HepG2 (cell line): ENCODE measurements around the gene SDR42E2. TPM values are rescaled to one million over a fixed set of nuclear protein-coding genes. Genes with fewer than 3 reads are reported as not detected.

Experiments
- ARID3A ChIP-seq: IDR thresholded peaks from 2 replicates; pipeline ENCODE4 v1.6.1; 2012; ENCODE audit warnings: low read depth, low read length, improper control_type of control experiment
- FOXP4 ChIP-seq: sonication (generic); formaldehyde crosslinking; IDR thresholded peaks from 2 replicates; pipeline ENCODE4 v1.4.0; 2020; ENCODE audit warnings: missing genetic modification reagents
- KMT2A ChIP-seq: sonication (generic); formaldehyde crosslinking; IDR thresholded peaks from 2 replicates; pipeline ENCODE4 v1.4.0; 2020; ENCODE audit warnings: missing genetic modification reagents
- LRRFIP1 ChIP-seq: sonication (generic); formaldehyde crosslinking; conservative IDR thresholded peaks from 2 replicates; pipeline ENCODE4 v1.4.0; 2020; ENCODE audit warnings: missing genetic modification reagents
- MAFG ChIP-seq: sonication (generic); formaldehyde crosslinking; IDR thresholded peaks from 2 replicates; pipeline ENCODE4 v1.5.1; 2020; ENCODE audit warnings: mild to moderate bottlenecking, missing genetic modification reagents
- MLXIP ChIP-seq: sonication (generic); formaldehyde crosslinking; IDR thresholded peaks from 2 replicates; pipeline ENCODE4 v1.9.0; 2021; ENCODE audit warnings: missing genetic modification reagents, borderline replicate concordance
- MNT ChIP-seq: fragments of 450-650 bp; IDR thresholded peaks from 2 replicates; pipeline ENCODE4 v1.6.1; 2016
- PTBP1 ChIP-seq: fragments of 200-400 bp; formaldehyde crosslinking; IDR thresholded peaks from 2 replicates; pipeline ENCODE4 v1.6.1; 2018; ENCODE audit warnings: low read length, low read depth; ENCODE audit not compliant: poor library complexity, severe bottlenecking
- SRSF1 ChIP-seq: fragments of 200-400 bp; formaldehyde crosslinking; optimal IDR thresholded peaks from 2 replicates; pipeline ENCODE3; 2017; ENCODE audit warnings: mild to moderate bottlenecking, low read depth, low read length, moderate library complexity
- THAP8 ChIP-seq: sonication (generic); formaldehyde crosslinking; IDR thresholded peaks from 2 replicates; pipeline ENCODE4 v1.5.1; 2020; ENCODE audit warnings: missing genetic modification reagents, mild to moderate bottlenecking, borderline replicate concordance
- TRIM24 ChIP-seq: sonication (generic); formaldehyde crosslinking; IDR thresholded peaks from 2 replicates; pipeline ENCODE4 v1.8.0; 2022; ENCODE audit warnings: mild to moderate bottlenecking, missing genetic modification reagents
- ZBTB3 ChIP-seq: sonication (generic); formaldehyde crosslinking; IDR thresholded peaks from 2 replicates; pipeline ENCODE4 v1.4.0; 2020; ENCODE audit warnings: low read depth, mild to moderate bottlenecking, moderate library complexity, missing genetic modification reagents, borderline replicate concordance
- ZKSCAN5 ChIP-seq: sonication (generic); formaldehyde crosslinking; IDR thresholded peaks from 2 replicates; pipeline ENCODE4 v1.5.1; 2020; ENCODE audit warnings: mild to moderate bottlenecking, missing genetic modification reagents
- ZNF282 ChIP-seq: fragments of 450-650 bp; IDR thresholded peaks from 2 replicates; pipeline ENCODE4 v1.6.1; 2018; ENCODE audit not compliant: partially characterized antibody
- ZNF530 ChIP-seq: sonication (generic); formaldehyde crosslinking; IDR thresholded peaks from 2 replicates; pipeline ENCODE4 v1.5.0; 2020; ENCODE audit warnings: low read depth, mild to moderate bottlenecking, missing genetic modification reagents
- ZNF670 ChIP-seq: sonication (generic); formaldehyde crosslinking; IDR thresholded peaks from 2 replicates; pipeline ENCODE4 v1.8.0; 2022; ENCODE audit warnings: mild to moderate bottlenecking, missing genetic modification reagents, borderline replicate concordance
- polyA plus RNA-seq, 8 experiments: library from polyadenylated mRNA; depleted of rRNA in 3 of 8; stranded (reverse) in 7 of 8; unstranded in 1 of 8; fragments of >200 nt; fragmentation: Illumina TruSeq in 4 of 8; extraction: Trizol in 4 of 8; gene quantifications; 2 replicates each; pipeline versions ENCODE4 v1.2.1 to v1.2.3, GENCODE V29; 2011 to 2016; ENCODE audit warnings: low read depth in 4 of 8, missing spikeins in 1 of 8, mixed read lengths in 1 of 8; ENCODE audit not compliant: insufficient read depth in 1 of 8
- total RNA-seq, 5 experiments: library from RNA; depleted of rRNA; stranded (reverse); fragments of >200 nt; fragmentation: Illumina TruSeq; extraction: Trizol; gene quantifications; 2 replicates each; pipeline ENCODE4 v1.2.3, GENCODE V29; 2016; ENCODE audit warnings: low read depth in 1 of 5

The SDR42E2 gene
- total and polyA plus RNA-seq, 2 of the 13 experiments (the other 11 are each of a cell fraction or from before 2014, with no cell fraction given), result 0.05 to 0.11 TPM

- TF ChIP-seq MLXIP (no peak), THAP8 (CRISPR knock-in tag) (no peak), ARID3A (peak; percentile 74), ZNF670 (CRISPR knock-in tag) (no peak), ZNF530 (no peak), ZBTB3 (no peak), KMT2A (CRISPR knock-in tag) (peak; percentile 75; the same call in 1 of the 2 replicates), MNT (peak; percentile 8; the same call in 1 of the 2 replicates), TRIM24 (CRISPR knock-in tag) (no peak), PTBP1 (no peak), LRRFIP1 (CRISPR knock-in tag) (0 out of 2 replicates have a peak, but pooled peaks have one; percentile 51), MAFG (no peak), ZNF282 (no peak), ZKSCAN5 (CRISPR knock-in tag) (no peak; the same call in 1 of the 2 replicates), FOXP4 (CRISPR knock-in tag) (peak; percentile 71), SRSF1 (no peak)
These were observed 33.6 kb downstream of the SDR42E2 start (continued) for GRCh38 chr16:22195695-22196558.
